ENCODE measurements around the gene PLCL2.

PLCL2 gene

DNA sequence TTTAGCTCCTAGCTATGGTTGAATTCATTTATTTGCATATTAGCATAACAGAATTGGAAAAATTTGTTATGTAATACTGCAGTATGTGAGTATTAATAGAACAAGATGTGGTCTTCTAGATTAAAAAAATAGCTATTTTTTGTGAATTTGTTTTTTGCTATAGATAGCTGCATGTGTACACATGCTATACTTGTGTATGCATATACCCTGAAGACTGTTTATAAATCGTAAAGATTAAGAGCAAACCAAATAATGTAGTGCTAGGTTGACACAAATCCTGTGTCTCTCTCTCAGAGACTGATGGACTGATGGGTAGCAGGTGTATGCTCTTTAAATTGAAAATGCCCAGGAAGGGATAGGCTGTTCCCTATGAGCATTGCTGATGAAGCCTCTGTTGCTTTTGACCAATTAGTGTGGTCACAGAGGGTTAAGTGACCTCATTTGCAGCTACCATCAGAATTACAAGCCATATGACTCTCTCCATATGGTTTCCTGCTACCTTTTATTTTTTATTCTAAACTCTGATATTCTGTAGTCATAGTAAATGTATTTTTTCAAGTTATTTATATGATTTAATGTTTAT lies 9.0 kb downstream of the PLCL2 start:
- no peak for DNase-seq (ENCODE audit: low spot score)

DNA sequence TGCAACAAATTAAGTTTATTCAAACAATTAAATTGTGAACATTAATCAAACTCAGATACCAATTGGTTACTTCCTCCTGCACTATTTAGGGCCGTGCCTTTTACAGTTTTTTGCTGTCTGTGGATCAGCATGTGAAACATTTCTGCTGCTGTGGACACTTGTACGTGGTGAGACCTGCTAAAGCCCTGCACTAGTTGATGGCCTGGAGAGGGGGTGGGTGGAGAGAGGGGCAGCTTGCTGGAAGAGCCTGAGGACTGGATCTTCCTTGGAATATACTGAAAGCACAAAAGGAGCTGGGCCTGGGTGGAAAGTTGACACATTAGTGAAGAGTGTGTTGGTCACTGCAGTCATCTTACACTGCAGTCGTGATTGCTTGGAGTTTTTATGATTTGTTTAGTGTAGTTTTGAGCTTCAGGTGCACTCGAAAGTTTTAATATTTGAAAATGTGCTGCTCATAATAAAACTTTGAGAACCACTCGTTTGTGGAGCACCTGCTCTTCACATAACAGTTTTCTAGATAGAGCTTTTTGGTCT lies 11.4 kb downstream of the PLCL2 start:
- DNase-seq (ENCODE audit: low spot score): no peak

DNA sequence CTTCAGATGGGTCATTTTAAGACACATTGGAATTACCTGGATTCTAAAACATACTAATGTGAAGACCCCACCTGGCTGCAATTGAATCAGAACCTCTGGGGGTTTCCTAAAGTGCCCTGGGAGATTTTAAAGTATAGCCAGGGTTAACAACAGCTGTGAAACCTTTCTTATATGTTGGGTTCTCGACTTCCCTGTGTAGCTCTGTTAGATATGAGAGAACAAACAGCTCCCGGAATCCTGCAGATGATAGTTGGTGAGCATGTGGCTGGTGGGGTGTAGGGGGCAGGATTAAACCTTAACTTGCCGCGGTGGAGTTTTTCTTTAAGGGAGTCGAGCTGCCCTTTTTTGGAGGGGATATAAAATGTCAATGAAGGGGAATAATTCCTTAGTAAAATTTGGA lies 12.1 kb downstream of the PLCL2 start:
- DNase-seq (ENCODE audit: low spot score): no peak

DNA sequence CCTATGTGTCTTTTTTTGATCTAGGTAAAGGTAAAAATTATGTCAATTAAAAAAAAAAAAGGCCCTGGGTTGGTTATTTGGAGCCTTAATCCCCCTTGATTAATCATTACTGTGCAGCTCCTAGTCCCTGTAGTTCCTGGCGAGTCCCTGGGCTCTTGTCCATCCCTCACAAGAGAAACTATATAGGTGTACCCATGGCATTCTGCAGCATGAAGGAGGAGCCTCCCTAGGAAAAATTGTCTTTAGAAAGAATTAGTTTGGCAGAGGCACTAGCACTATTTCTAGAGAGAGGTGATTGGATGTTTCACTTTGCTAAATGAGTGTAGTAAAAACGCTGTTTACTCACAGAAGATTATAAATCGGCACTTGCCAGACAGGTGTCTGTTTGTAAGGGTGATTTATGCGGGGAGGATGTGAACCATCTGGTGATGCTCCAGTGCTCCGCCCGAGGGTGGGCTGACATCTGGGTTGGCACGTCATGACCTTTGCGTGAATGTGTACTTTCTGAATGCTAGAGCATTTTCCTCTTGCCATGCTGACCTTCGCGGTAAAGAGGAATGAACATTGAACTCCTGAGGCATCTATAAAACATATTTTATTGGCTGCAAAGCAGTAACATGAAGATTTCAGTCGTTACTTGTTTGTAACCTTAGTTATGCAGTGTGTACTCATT lies 12.6 kb downstream of the PLCL2 start:
- DNase-seq (ENCODE audit: low spot score): no peak

DNA sequence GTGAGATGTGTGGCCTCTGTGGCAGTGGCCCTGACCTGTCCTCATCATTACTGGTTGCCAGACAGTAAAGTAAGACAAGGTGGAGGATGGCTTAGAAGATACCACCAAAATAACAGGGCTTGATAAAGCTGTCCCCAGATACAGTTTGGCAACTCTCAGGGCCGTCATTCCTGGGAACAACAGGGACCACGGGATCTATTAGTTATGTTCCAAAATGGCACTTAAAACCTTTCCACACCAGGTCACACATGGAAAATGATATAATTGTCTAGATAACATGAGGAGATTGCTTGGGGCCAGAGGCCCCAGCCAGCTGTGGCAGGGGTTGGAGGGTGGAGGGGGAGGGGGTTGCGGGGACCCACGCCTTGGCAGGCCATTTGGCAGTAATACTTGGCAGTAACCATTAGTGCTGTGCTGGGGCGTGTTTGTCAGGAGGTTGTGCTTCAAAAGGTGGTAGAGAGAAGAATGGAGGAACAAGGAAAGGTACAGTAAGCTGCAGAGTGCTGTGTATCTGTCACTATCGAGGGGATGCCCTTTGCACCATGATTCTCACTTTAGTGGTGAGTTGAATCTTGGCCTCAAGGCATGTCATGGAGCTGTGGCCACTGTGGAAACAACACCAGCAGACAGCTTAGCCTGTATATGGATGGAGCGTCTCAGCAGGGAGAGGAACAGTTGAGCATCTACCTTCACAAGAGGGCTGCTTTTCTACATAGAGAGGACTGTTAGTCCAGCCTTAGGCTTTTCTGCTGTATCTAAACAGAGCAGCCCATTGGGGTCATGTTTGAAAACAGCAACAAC lies 14.0 kb downstream of the PLCL2 start:
- no peak for DNase-seq (ENCODE audit: low spot score)

DNA sequence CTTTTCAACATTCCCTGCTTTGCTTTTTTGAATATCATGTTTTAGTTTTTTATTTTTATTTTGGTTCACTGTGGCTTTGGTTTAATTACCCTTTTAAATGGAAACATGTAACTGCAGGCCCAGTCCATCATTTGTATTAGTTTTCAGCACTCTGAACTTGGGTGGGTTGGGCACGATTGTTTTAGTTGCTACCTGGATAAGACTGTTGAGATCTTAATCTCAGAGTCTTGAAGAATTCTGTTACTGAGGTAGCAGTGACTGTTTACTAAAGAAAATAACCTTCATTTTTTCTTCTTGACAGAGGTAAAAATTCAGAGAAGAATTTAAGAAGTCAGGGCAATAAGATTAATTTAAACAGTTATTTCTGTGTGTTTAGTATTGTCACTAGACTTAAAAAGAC lies 15.2 kb downstream of the PLCL2 start:
- DNase-seq (ENCODE audit: low spot score): no peak

DNA sequence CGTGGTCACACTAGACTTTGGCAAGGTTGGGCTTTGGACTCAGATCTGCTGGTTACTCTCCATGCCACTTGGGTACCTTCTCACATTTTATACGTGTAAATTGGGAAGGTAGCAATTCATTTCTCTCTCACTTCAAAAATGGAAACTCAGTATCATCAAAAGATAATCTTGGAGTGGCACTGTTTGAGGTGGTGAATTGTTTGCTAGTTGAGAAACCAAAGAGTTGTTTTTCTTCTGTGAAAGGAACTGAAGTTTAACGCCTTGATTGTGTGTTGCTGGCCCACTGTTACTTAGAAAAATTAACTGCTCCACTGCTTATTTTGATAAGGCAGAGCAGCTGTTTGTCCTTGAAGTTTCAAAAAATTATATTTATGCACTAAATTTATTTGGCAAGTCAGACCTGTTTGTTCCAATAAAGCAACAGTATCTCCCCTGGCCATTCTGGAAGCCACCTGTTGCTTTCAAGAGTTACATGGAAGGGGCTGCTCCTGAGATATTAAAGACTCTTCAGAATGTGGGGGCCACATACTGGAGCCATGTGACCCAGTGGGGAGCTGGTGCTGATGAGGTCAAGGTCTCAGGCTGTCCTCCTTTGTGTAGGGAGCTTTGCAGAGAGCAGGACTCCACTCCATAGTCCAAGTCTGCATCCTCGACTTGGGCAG lies 16.2 kb downstream of the PLCL2 start:
- no peak for DNase-seq (ENCODE audit: low spot score)

DNA sequence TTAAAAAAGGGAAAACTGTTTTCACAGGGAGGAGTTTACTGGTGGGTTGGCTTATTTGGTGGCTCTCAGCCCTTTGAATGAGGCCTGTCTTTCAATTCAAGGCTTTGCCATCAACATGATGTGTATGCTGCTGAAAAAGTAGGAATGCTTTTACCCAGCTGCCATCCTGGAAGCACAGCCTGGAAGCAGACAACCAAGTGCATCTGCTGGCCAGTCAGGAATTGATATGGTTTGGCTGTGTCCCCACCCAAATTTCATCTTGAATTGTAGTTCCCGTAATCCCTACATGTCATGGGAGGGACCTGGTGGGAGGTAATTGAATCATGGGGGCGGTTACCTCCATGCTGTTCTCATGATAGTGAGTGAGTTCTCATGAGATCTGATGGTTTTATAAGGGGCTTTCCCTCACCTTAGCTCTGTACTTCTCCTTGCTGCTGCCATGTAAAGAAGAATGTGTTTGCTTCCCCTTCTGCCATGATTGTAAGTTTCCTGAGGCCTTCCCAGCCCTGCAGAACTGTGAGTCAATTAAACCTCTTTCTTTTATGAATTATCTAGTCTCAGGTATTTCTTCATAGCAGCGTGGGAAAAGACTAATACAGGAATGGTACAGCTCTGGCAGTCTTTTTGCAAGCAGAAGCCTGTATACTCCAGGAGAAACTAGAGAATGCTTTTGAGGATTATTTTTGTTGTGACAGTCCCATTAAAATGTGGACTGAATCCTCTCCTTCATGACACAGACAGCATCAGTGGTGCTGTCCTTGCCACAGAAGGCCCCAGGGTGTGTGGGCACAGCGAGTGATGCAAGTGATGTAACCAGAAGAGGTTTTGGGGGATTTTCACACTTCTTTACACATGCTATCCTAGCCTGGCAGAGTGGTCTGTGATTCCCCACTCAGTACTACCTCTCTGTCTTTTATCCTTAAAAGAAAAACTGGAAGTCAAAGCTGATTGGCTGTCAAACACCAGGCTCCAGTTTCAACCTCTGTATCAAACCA lies 20.0 kb downstream of the PLCL2 start:
- no peak for DNase-seq (ENCODE audit: low spot score)

DNA sequence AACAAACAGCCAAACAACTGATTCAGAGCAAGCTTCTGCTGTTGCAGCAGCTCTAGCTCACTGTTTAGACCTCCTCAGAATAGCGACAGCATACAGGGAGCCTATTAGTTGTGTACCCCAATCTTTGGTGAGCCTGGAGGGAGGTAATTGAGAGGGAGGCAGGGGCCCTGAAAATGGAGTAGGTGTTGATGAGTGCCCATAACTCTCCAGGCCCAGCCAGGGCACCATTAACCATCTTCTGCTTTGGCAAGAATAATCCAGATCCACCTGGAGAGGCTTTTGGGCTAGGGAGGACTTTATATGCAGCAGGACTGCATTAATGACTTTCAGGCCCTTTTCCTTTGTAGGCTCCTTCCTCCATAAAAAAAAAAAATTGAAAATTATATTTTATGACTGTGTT lies 20.9 kb downstream of the PLCL2 start:
- no peak for DNase-seq (ENCODE audit: low spot score)

DNA sequence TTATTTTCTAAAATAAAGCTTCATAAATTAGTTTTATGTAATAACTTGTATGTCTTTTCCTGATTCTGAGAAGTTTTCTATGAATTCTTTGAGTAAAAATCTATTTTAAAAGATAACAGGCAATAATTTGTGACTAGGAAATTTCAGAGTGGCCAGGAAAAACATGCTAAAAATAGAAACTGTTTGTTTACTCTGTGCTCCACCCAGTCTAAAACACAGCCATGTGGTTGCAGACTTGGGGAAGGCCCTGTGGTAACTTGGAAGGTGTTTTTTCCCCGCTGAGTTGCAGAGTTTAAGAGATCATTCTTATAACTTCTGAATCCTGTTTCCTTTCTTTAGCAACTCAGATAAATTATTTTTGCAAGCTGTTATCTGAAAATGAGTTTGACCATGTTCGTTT lies 21.9 kb downstream of the PLCL2 start:
- no peak for DNase-seq (ENCODE audit: low spot score)

DNA sequence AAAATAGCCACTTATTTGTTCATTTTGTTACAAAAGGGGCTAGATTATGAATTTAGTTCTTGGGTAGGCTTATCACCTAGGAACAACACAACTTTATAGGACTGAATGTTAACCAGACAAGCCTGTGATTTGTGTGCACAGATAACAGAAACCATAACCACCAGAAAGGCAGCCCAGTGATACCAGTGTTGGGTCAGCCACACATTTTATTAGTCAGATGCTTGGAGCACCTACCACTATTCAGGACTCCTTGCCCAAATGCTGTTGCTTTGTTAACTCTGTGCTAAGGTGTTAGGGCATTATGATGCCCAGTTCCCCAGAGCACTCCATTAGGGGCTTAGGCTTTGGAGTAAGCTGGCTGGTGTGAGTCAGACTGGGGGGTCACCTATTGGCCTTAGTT lies 22.5 kb downstream of the PLCL2 start:
- DNase-seq (ENCODE audit: low spot score): no peak

DNA sequence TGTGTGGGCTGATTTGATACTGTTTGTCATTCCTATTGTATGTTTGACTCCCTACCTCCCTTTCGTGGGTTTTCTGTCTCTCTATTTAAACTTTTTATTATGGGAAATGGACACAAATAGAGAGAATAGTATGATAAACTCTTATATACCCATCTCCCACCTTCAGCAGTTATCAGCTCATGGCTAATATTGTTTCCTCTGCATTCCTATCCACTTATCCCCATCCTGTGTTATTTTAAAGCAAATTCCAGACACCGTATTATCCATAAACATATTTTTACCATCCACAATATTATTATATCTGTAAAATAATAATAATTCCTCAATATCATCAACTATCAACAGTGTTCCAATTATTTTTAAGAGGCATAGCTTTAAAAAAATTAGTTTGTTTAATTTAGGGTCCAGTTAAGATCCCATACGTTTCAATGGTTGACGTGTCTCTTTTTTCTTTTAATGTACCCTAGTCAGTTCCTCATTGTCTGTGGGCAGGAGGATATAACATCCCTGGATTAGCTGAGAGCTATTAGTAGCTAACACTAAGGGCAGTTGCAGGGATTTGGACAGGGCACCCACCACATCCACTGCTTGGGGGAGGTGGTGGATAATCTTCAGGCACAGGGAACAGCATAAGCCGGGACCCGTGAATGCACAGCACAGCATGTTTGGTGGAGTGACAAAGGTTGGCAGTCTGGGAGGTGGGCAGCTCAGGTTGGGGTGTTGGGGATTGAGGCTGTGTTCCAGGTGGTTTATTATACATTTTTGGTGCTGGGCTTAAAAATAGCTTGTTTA lies 23.5 kb downstream of the PLCL2 start:
- DNase-seq (ENCODE audit: low spot score): no peak

DNA sequence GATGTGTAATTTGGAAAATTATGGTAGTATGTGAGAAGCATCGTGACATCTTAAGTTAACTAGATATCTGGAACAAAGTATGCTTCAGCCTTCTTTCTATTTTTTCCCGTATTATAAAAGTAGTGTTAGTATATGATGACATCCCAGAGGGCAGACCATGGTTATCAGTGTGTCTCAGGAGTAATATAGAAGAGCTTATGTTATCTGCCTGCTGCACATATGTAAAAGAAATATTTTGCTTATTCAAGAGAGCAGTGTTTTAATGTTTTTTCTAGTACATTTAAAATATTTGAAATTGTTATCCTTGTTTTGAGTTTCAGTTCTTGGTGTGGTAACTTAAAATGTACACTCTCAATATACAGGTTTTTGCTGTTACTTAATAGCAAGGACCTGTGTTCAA lies 24.1 kb downstream of the PLCL2 start:
- no peak for DNase-seq (ENCODE audit: low spot score)

DNA sequence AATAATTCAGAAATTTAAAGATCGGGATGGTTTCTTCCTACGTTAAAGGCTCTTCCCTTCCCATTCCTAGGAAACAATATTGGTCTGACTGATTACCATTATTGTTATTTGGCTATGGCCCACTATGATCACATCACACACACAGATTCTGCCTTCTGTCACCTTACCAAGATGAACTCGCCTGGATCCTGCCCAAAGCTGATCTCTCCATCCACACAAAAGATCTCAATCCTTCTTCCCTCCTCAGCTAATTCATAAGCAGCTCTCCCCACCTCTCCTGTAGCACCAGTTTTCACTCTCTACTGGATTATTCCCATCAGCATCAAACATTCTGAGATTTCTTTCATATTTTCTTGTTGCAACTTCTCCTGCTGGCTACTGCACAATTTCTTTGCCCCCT lies 25.0 kb downstream of the PLCL2 start:
- no peak for DNase-seq (ENCODE audit: low spot score)

DNA sequence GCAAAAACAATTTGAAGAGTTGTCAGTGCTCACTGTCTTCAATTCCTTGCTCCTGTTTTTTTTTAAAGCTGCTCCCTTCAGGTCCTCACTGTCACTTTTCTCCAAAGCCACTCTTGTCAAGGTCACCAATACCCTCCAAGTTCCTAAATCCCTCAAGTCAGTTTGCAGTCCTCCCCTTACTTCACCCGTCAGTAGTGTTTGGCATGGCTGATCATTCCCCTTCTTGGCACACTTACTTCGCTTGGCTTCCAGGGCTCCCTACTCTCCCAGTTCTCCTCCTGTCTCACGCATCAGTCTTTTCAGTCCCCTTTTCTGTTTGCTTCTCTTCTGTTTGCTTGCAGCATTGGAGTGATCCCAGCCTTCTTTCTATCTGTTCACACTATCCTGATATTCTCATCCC lies 25.5 kb downstream of the PLCL2 start:
- no peak for DNase-seq (ENCODE audit: low spot score)

DNA sequence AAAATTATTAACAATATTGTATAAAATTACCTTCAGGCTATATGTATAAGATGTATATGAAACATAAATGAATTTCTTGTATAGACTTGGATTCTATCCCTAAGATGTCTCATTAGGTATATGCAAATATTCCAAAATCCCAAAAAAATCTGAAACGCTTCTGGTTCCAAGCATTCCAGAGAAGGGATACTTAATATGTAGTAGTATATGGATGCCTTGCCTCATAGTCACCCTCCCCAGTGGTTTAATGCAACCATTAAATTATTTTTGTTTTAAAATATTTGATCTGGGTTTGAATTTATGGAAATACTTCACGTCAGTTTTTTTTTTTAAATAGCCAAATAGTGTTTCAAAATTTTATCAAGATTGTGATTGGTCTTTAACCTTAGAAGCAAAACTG lies 27.2 kb downstream of the PLCL2 start:
- no peak for DNase-seq (ENCODE audit: low spot score)

DNA sequence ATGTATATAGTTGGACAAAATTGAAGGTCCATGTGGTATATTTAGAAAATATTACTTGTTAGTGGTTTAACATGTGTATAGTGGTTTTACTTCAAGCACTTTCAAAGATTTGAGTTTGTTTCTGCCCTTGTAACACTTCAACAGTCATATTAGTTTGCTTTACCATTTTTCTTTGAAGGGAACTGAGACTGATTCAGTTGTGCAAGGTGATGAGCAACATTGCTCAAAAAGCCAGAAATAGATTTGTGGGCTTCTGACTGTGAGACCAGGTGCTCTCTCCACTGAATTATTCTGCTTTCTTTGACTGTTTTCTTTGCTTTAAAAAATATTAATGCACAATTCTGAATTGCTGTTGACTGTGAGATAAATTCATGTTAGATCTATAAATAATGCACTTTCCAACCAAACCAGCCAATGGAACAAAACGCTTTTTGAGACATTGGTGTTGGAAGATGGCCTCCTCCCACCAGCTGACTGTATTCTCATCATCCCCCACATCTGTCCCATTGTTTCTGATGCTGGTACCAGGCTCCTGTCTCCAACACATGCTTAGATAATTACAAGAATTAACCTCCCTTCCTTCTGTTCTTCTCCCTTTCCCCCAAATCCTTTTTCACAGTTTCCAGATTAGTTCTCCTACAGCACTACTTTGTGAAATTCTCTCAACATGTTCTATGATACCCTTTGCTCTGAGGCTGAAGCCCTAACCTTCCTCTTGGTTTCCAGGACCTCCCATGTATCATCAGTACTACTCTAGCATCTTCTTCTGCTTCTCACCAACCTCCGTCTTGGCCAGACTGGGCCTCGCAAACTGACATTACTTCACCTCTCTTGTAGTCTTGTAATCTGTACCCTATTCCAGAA lies 27.9 kb downstream of the PLCL2 start:
- no peak for DNase-seq (ENCODE audit: low spot score)

DNA sequence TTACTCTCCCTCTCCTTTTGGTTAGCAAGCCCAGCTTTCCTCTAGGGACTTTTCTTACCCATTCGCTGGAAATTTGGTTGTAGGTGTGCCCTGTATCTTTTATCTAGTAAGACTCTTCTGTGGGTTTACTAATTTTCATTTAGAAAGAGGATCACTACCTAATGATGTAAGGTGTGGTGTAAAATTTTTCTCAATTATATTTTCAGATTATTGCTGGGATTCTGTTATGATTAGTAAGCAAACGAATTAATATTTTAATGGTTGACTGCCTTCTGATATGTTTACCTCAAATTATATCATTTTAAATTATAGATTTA lies 28.5 kb downstream of the PLCL2 start:
- DNase-seq (ENCODE audit: low spot score): no peak

DNA sequence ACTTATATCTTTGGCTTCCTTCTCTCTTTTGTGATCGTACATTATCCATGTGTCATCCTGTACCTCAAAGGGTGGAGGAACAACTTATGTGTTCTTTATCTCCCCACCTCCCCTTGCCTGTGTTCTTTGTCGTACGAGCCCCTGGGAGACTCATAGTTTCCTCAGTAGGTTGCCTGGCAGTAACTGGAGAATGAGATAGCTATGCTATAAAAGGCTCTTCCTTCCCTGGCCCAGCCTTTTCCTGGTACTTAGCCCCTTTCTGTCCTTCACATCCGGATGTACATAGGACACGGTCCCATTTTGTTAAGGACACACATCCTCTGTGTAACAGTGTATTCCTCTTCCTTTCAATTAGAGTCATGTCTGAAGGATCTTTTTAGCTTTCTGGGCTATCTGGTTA lies 32.1 kb downstream of the PLCL2 start:
- no peak for DNase-seq (ENCODE audit: low spot score)
